Astrocyte (in vitro differentiated cells and primary cell): ENCODE data around the gene DGKI.

Source experiments
- CTCF ChIP-seq: IDR thresholded peaks from 2 replicates; pipeline ENCODE4 v1.5.1; 2011; ENCODE audit warnings: low read depth, mild to moderate bottlenecking, inconsistent platforms, low read length, moderate library complexity; ENCODE audit not compliant: insufficient read depth
- EZH2 ChIP-seq: IDR thresholded peaks from 2 replicates; pipeline ENCODE4 v1.6.1; 2012; ENCODE audit warnings: mild to moderate bottlenecking, low read length, inconsistent platforms; ENCODE audit not compliant: insufficient read depth

- TF ChIP-seq EZH2: no peak
- no peak for TF ChIP-seq CTCF
Observed at GRCh38 chr7:137474540-137475026, 372.2 kb downstream of the DGKI start.
